H1 (cell line): ENCODE data around the gene PTGES2. TPM values are rescaled to one million over a fixed set of nuclear protein-coding genes. Genes with fewer than 3 reads are reported as not detected.

Experiments used
- KDM5A ChIP-seq: fragments of 200-600 bp; IDR thresholded peaks from 2 replicates; pipeline ENCODE4 v1.7.1; 2012; ENCODE audit warnings: mild to moderate bottlenecking, low read length, inconsistent platforms, mixed read lengths
- MAX ChIP-seq: IDR thresholded peaks from 2 replicates; pipeline ENCODE4 v1.6.1; 2012; ENCODE audit warnings: inconsistent platforms
- polyA plus RNA-seq, 7 experiments: library from polyadenylated mRNA; depleted of rRNA in 3 of 7; stranded (reverse) in 5 of 7; unstranded in 2 of 7; fragments of >200 nt in 5 of 7; fragments of 200-250 nt in 2 of 7; gene quantifications; 1 replicate in 5 of 7; 2 replicates in 1 of 7; 4 replicates in 1 of 7; pipeline versions ENCODE4 v1.2.1 to v1.2.3, GENCODE V29; 2011 to 2013; ENCODE audit warnings: missing spikeins in 2 of 7, mixed read lengths in 2 of 7
- total RNA-seq: library from RNA; stranded (reverse); fragmentation: NEBNext Ultra II Directional; extraction: Animal tissue kit (Norgen Biotek cat#: 25700); gene quantifications from 2 replicates; pipeline ENCODE4 v1.2.1, GENCODE V29; 2021

The PTGES2 gene
- total and polyA plus RNA-seq, 2 of the 8 experiments (the other 6 are each of a cell fraction or from before 2014, with no cell fraction given): 80.7 to 81.2 TPM

- TF ChIP-seq MAX (no peak), KDM5A (no peak)
Observed at GRCh38 chr9:128142596-128142995, 15.1 kb upstream of the PTGES2 start (continued).
